ENCODE data around the gene RSBN1L.

RSBN1L gene

DNA sequence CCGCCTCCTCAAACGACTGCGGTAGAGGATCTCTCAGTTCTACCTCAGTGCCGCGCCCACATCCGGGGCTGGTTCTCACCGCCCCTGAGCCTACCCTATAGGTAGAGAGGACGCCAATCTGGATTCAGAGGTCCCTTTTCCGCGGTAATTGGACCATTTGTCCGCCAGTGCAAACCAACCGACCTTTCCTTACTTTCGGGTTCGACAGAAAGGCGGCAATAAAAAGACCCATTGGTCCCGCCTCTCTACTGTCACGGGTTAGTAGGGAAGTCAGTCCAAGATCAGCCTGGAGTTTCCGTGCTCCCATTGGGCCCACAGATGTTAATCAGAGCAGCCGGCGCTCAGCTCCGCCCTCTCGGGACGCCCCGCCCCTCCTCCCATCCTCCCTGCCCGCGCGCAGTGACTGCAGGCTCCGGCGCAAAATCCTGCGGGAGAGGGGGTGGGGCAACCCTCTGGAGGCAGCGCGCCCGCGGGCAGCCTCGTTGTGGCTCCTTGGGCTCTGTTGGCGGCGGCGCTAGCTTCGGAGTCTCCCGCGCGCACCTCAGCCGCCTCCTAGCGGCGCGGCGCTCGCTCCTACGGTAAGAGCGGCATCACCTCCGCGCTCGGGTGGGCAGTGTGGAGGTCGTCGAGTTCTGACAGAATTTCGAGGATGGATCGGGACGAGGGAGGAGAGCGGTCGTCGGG lies 102.3 kb downstream of the RSBN1L start, which contains the start of the genes PHTF2 and TMEM60:
PHTF2 (plus strand) TSS at position 380 of the 684 bp plus-strand sequence.
TMEM60 (minus strand) TSS at position 41 of the 684 bp plus-strand sequence. CDS start 4,061 bp downstream, outside the sequence.
- TF ChIP-seq, protein P1, sequence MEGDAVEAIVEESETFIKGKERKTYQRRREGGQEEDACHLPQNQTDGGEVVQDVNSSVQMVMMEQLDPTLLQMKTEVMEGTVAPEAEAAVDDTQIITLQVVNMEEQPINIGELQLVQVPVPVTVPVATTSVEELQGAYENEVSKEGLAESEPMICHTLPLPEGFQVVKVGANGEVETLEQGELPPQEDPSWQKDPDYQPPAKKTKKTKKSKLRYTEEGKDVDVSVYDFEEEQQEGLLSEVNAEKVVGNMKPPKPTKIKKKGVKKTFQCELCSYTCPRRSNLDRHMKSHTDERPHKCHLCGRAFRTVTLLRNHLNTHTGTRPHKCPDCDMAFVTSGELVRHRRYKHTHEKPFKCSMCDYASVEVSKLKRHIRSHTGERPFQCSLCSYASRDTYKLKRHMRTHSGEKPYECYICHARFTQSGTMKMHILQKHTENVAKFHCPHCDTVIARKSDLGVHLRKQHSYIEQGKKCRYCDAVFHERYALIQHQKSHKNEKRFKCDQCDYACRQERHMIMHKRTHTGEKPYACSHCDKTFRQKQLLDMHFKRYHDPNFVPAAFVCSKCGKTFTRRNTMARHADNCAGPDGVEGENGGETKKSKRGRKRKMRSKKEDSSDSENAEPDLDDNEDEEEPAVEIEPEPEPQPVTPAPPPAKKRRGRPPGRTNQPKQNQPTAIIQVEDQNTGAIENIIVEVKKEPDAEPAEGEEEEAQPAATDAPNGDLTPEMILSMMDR (conservative IDR thresholded peaks at IDR 0.05), result peak; percentile 79
- H3K27ac ChIP-seq, result peak within 1 kb of the TSS; percentile 91

DNA sequence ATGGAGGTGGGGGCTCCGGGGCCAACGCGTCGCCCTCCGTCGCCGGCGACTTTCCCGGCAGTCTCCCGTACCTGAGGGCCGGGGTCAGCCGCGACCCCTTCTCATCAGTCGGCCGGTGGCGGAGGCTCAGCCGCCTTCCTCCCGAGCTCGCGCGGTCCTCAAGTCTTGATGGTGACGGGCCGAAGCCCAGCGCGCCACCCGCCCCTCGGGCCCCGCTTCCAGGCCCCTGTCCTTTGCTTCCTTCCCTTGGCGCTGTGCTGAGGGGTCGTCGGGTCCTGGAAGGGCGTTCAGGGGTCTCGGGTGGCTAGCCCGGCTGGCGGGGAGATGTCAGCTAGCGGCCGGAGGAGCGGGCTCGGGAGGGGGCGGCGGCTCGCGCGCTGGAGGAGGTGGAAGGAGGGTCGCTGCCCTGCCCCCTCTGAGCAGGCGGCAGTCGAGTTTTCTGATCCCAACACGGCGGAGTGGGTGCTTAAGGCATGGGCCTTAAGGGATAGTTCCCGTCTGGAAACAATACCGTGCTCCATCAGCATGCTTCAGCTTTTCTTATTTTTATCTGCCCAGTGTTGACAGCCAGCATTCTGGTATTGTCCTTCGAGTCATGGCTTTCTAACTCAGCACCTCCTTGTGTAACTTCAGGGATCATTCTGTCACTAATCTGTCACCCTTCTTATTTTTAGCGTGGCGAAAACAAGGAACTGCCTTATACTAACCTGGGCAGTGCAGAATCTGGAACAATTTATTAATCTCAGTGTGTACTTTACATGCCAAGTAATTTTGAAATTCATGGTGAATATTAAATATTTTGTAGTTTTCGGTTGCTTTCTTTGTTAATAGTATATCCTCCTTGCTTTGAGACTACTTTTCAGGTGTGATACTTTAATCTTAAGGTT lies 103.1 kb downstream of the RSBN1L start:
- TF ChIP-seq, protein P1 (conservative IDR thresholded peaks at IDR 0.05), result peak; percentile 52
- H3K27ac ChIP-seq, result peak overlapping the region; percentile 91

DNA sequence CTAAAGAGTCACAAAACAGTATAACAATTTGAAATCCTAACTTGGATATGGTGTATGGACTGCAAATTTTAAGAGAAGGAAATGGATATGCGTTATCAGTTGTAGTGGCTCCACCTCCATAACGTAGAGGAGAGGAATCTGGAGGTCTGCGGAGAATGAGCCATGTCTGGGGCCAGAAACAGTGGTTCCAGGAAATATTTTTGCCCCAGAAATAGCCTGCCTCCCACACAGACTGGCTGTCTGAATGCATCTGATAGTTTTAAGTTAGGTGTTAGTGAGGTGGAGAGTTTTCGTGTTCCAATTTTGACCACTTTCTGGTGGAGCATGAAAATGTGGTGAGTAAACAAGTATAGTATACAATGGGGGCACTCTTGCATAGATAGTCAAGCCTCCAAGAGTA lies 103.9 kb downstream of the RSBN1L start:
- peak overlapping the region; percentile 91 for H3K27ac ChIP-seq
- TF ChIP-seq, protein P1 (conservative IDR thresholded peaks at IDR 0.05), result no peak

DNA sequence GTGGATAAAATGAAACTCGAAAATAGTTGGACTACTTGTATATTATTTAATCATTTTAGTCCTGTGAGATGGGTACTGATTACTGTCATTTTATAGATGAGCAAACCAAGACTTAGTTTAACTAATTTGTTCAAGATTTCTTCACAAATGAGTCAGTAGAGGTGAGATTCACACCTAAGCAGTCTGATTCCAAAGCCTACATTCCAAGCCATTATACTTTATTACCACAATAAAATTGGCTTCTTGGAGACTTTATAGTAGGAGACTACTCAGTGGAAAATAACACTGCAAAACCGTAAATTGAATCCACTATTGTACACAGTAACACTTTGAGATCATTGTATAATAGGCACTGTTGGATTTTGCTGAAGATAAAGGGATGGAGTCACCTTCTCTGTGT lies 104.5 kb downstream of the RSBN1L start:
- TF ChIP-seq, protein P1 (conservative IDR thresholded peaks at IDR 0.05), result no peak
- H3K27ac ChIP-seq, result peak overlapping the region; percentile 91

DNA sequence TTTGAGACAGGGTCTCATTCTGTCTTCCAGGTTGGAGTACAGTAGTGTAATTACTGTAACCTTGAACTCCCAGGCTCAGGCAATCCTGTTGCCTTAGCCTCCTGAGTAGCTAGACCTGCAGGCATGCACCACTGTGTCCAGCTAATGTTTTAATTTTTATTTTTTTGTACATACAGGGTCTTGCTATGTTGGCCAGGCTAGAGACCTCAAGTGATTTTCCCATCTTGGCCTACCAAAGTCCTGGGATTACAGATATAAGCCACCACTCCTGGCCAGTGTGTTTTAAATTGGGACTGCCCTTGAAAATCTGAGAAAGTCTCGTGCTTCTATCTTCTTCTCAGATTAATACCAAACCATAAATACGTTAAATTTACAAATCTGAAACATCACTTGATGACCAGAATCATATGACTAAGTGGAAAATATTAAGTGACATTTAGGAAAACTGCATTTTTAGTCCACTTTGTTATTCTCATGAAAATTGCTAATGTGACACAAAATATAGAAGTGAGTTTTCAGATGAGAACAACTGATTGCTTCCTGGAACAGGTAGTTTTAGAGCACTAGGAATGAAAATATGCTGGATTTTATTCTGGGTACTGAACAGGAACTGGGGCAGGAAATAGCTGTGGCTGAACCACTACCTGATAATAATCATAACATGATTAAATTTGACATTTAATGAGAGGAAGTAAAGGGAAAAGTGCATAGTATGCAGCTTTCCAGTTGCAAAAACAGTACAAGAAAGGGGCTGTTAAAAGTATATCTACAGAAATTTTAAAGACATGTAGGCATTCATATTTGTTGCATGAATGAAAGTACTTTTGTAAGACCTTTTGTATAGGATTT lies 106.5 kb downstream of the RSBN1L start:
- TF ChIP-seq, protein P1 (conservative IDR thresholded peaks at IDR 0.05), result no peak
- H3K27ac ChIP-seq, result no peak overlapping the region

DNA sequence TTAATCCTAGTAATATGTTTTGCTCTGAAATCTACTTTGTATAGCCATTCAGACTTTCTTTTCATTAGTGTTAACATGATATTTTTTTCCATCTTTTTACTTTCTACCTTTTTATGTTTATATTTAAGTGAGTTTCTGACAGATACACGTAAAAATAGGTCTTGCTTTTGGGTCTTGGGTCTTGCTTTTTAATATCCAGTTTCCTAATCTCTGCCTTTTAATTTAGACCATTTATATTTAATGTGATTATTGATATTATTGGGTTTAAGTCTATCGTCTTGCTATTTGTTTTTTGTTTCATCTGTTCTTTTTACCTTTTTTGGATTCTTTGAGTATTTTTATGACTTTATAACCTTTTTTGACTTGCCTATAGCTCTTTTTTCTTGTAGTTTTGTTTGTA lies 110.2 kb downstream of the RSBN1L start:
- no peak overlapping the region for H3K27ac ChIP-seq
- TF ChIP-seq, protein P1 (conservative IDR thresholded peaks at IDR 0.05), result no peak
